Lung (tissue), 12 donors: ENCODE data around the gene IER3IP1. TPM values are rescaled to one million over a fixed set of nuclear protein-coding genes. Genes with fewer than 3 reads are reported as not detected.
A peak's percentile ranks its signal among the peaks of the same experiment; 100 is the strongest.

Experiments
- ATAC-seq: fragments of 200-7000 bp; cut with Tn5 transposase; one replicate; pipeline ENCODE4 v1.9.1; 2020; ENCODE audit warnings: moderate number of reproducible peaks; ENCODE audit not compliant: insufficient read depth, low FRiP score
- DNase-seq, 3 donors: peaks; one replicate each; pipeline ENCODE4 v3.0.0-alpha.2; 2013 to 2017
- H3K27ac ChIP-seq, 2 donors: one replicate each; pipeline ENCODE4 v1.5.1; 2013; ENCODE audit warnings: mild to moderate bottlenecking in 2 of 2, moderate library complexity in 2 of 2, control low read depth in 1 of 2, inconsistent platforms in 1 of 2, low read depth in 1 of 2, low read length in 1 of 2
- H3K27me3 ChIP-seq, 3 donors: one replicate each; pipeline ENCODE4 v1.5.1; 2013; ENCODE audit warnings: low read length in 2 of 3; ENCODE audit not compliant: control insufficient read depth in 3 of 3, insufficient read depth in 3 of 3
- H3K36me3 ChIP-seq, 4 donors: one replicate each; pipeline ENCODE4 v1.5.1; 2013; ENCODE audit warnings: low read length in 4 of 4, mild to moderate bottlenecking in 1 of 4, moderate library complexity in 1 of 4; ENCODE audit not compliant: control insufficient read depth in 4 of 4, insufficient read depth in 4 of 4
- H3K4me1 ChIP-seq, 5 donors: one replicate each; pipeline ENCODE4 v1.5.1; 2013; ENCODE audit warnings: low read length in 5 of 5, mild to moderate bottlenecking in 2 of 5, moderate library complexity in 1 of 5; ENCODE audit not compliant: control insufficient read depth in 5 of 5, insufficient read depth in 5 of 5
- H3K4me3 ChIP-seq: one replicate; pipeline ENCODE4 v1.5.1; 2013; ENCODE audit warnings: mild to moderate bottlenecking, control low read depth, moderate library complexity
- H3K9ac ChIP-seq, 2 donors: one replicate each; pipeline ENCODE4 v1.5.1; 2013; ENCODE audit warnings: low read length in 2 of 2, control low read depth in 1 of 2; ENCODE audit not compliant: insufficient read depth in 1 of 2
- H3K9me3 ChIP-seq, 4 donors: one replicate each; pipeline ENCODE4 v1.5.1; 2013; ENCODE audit warnings: low read length in 3 of 4, mild to moderate bottlenecking in 1 of 4, moderate library complexity in 1 of 4; ENCODE audit not compliant: control insufficient read depth in 4 of 4, insufficient read depth in 3 of 4
- WGBS, 2 donors: extraction: QIAGEN DNeasy Blood & Tissue Kit; methylation state at CpG; one replicate each; pipeline ENCODE4 v1.1.7; 2013; 5-methylcytosine and 5-hydroxymethylcytosine counted together
- polyA plus RNA-seq, 2 donors: library from polyadenylated mRNA; stranded (reverse); fragments of 200-250 nt; gene quantifications; one replicate each; pipeline ENCODE4 v1.2.1, GENCODE V29; 2013
- total RNA-seq, 2 donors: library from RNA; depleted of rRNA in 1 of 2; stranded (reverse); fragments of >200 nt in 1 of 2; gene quantifications; one replicate each; pipeline ENCODE4 v1.2.1, GENCODE V29; 2014 to 2021
- TF ChIP-seq, protein P1 (sequence below): IDR thresholded peaks from 2 replicates; pipeline ENCODE4 v1.5.1; 2012; ENCODE audit warnings: mild to moderate bottlenecking; ENCODE audit errors: control extremely low read depth, extremely low read depth
- donor health status: control.
- donor health status: control.
- donor health status: Bipolar disorder and iron deficiency.
- donor health status: healthy.
- donor health status: DM: yes; HTN: yes; CAD: no.

Gene IER3IP1
- total and polyA plus RNA-seq, 4 donors, result 13.2 to 21.6 (median 17.7) TPM

- TF ChIP-seq, protein P1, sequence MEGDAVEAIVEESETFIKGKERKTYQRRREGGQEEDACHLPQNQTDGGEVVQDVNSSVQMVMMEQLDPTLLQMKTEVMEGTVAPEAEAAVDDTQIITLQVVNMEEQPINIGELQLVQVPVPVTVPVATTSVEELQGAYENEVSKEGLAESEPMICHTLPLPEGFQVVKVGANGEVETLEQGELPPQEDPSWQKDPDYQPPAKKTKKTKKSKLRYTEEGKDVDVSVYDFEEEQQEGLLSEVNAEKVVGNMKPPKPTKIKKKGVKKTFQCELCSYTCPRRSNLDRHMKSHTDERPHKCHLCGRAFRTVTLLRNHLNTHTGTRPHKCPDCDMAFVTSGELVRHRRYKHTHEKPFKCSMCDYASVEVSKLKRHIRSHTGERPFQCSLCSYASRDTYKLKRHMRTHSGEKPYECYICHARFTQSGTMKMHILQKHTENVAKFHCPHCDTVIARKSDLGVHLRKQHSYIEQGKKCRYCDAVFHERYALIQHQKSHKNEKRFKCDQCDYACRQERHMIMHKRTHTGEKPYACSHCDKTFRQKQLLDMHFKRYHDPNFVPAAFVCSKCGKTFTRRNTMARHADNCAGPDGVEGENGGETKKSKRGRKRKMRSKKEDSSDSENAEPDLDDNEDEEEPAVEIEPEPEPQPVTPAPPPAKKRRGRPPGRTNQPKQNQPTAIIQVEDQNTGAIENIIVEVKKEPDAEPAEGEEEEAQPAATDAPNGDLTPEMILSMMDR, result no peak
- DNase-seq (peak in 1 of 3 donors; percentile 21), ATAC-seq (no peak)
- H3K4me1 ChIP-seq, result peaks cover 4 to 18% (median 11%) of the 10 kb centered on the region in 5 donors
- 34 to 35% methylated on average over 12 of the region's 12 CpGs for WGBS, 2 donors
- no peaks in the 10 kb centered on the region for H3K9me3 ChIP-seq
- H3K27me3 ChIP-seq, result no peaks in the 10 kb centered on the region
- peaks cover 0 to 6% (median 3%) of the 10 kb centered on the region in 4 donors for H3K36me3 ChIP-seq
- H3K9ac ChIP-seq, result peak overlapping the region; percentile 80 to 93
- H3K27ac ChIP-seq, result peak overlapping the region; percentile 93 to 95
- peak overlapping the region; percentile 50 for H3K4me3 ChIP-seq
These were observed 26.6 kb downstream of the IER3IP1 start for GRCh38 chr18:47149457-47150028.

- Histone ChIP-seq H3K4me3 (no peak overlapping the region), H3K9ac (no peak overlapping the region), H3K27me3 (no peaks in the 10 kb centered on the region), H3K4me1 (peaks cover 4 to 15% (median 9%) of the 10 kb centered on the region in 5 donors), H3K36me3 (peaks cover 0 to 4% (median 1%) of the 10 kb centered on the region in 4 donors), H3K9me3 (no peaks in the 10 kb centered on the region), H3K27ac (no peak overlapping the region)
- 89 to 91% methylated on average over 3 of the region's 3 CpGs for WGBS, 2 donors
- DNase-seq, result no peak
- TF ChIP-seq, protein P1, result no peak
- no peak for ATAC-seq
These were observed 30.0 kb downstream of the IER3IP1 start for GRCh38 chr18:47146206-47146605.

DNA sequence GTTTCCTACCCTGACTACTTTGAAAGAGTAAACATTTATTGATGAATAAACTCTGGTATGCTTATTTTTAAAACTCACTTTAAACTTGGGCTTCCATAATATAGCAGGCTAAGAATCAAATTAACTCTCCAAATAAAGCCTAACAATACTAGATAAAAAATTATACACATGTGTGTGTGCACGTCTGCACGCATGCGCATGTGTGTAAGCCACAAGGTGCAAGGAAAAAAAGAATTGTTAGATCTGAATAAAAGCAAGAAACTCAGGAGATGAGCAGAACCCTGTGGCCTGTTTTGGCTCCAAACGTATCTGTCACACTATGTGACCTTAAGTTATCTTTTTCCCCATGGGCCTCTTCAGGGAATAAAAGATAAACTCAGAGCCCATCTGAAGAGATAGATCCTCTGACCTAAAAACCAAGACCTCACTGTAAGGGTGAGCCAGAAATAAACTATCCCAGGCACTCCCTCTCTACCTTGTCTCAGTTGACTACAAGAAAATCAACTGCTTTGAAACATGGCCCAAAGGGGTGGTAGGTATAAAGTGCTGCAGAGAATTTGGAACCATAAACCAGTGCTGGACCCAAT, 32.2 kb downstream of the IER3IP1 start:
- no peak for ATAC-seq
- no peak for DNase-seq
- Histone ChIP-seq H3K4me1 (peaks cover 0 to 11% (median 1%) of the 10 kb centered on the region in 5 donors), H3K4me3 (no peak overlapping the region), H3K36me3 (peaks cover 0 to 7% (median 1%) of the 10 kb centered on the region in 4 donors), H3K9me3 (no peaks in the 10 kb centered on the region), H3K27ac (peak overlapping the region in 1 of 2 donors; percentile 14), H3K27me3 (no peaks in the 10 kb centered on the region), H3K9ac (no peak overlapping the region)
- 95 to 98% methylated on average over 4 of the region's 4 CpGs for WGBS, 2 donors
- TF ChIP-seq, protein P1, result no peak
